Right kidney (tissue), 1 donor: Measurements from ENCODE around the gene SORCS1.

Experiments
- DNase-seq: peaks from one replicate; pipeline ENCODE4 v3.0.0-alpha.2; 2016

SORCS1 gene

GRCh38 chr10:106648534-106649481, 515.7 kb downstream of the SORCS1 start:
- DNase-seq: no peak

- no peak for DNase-seq
These were observed 521.0 kb downstream of the SORCS1 start for GRCh38 chr10:106643473-106643872.

GRCh38 chr10:106637873-106638272, 526.6 kb downstream of the SORCS1 start:
- no peak for DNase-seq

- DNase-seq: no peak
These were observed 527.6 kb downstream of the SORCS1 start for GRCh38 chr10:106636766-106637491.

- no peak for DNase-seq
These were observed 528.6 kb downstream of the SORCS1 start for GRCh38 chr10:106635947-106636346.

GRCh38 chr10:106631016-106631702, 533.3 kb downstream of the SORCS1 start:
- DNase-seq: no peak

GRCh38 chr10:106626371-106626770, 538.1 kb downstream of the SORCS1 start:
- no peak for DNase-seq

- no peak for DNase-seq
These were observed 538.8 kb downstream of the SORCS1 start for GRCh38 chr10:106625751-106626150.

GRCh38 chr10:106619346-106619745, 545.2 kb downstream of the SORCS1 start:
- peak; percentile 8 for DNase-seq

GRCh38 chr10:106618646-106619045, 545.9 kb downstream of the SORCS1 start:
- no peak for DNase-seq

GRCh38 chr10:106615081-106615480, 549.4 kb downstream of the SORCS1 start:
- DNase-seq: no peak

GRCh38 chr10:106614293-106614692, 550.2 kb downstream of the SORCS1 start:
- no peak for DNase-seq

- no peak for DNase-seq
These were observed 552.1 kb downstream of the SORCS1 start for GRCh38 chr10:106612381-106612780.

GRCh38 chr10:106609470-106610266, 554.8 kb downstream of the SORCS1 start:
- no peak for DNase-seq

- no peak for DNase-seq
These were observed 556.4 kb downstream of the SORCS1 start for GRCh38 chr10:106608066-106608465.

- no peak for DNase-seq
These were observed 569.2 kb downstream of the SORCS1 start for GRCh38 chr10:106595281-106595680.

GRCh38 chr10:106593876-106594275, 570.6 kb downstream of the SORCS1 start:
- no peak for DNase-seq

- DNase-seq: no peak
These were observed 572.1 kb downstream of the SORCS1 start for GRCh38 chr10:106592396-106592795.

GRCh38 chr10:106582291-106582690, 582.2 kb downstream of the SORCS1 start:
- DNase-seq: no peak

GRCh38 chr10:106577756-106578155, 586.8 kb downstream of the SORCS1 start:
- DNase-seq: no peak

GRCh38 chr10:106577266-106577665, 587.2 kb downstream of the SORCS1 start:
- no peak for DNase-seq

GRCh38 chr10:106576534-106576933, 588.0 kb downstream of the SORCS1 start:
- DNase-seq: no peak
